HCT116 (cell line): Measurements from ENCODE around the gene PRRT1. TPM values are rescaled to one million over a fixed set of nuclear protein-coding genes. Genes with fewer than 3 reads are reported as not detected.

Experiments used
- ATAC-seq: fragments of 200-7000 bp; cut with Tn5 transposase; 2 replicates; pipeline ENCODE4 v1.9.1; 2020; ENCODE audit warnings: mild to moderate bottlenecking, moderate library complexity
- BruUV-seq: library from RNA; stranded (reverse); fragments of 400-500 nt; replicated peaks from 2 replicates; lab custom pipeline; 2021; lab: Mats Ljungman, UMichigan
- CTCF ChIA-PET: fragments of 300-600 bp; sonication (Branson Sonifier 250); formaldehyde crosslinking; loops from one replicate; lab custom pipeline; 2021; ENCODE audit warnings: antibody characterized with exemption; lab: Charles Lee
- POLR2A ChIA-PET: fragments of 300-600, 350-600 bp; sonication (Branson Sonifier 250); formaldehyde crosslinking; loops from one replicate; lab custom pipeline; 2021; ENCODE audit warnings: antibody characterized with exemption; lab: Charles Lee
- RAD21 ChIA-PET, 2 experiments: fragments of 300-600 bp; sonication (Branson Sonifier 250); formaldehyde crosslinking; loops; one replicate each; lab custom pipeline; 2023; ENCODE audit warnings: low total read pairs in 2 of 2; ENCODE audit not compliant: uncharacterized antibody in 2 of 2, unreplicated experiment in 2 of 2, low non-redundant PET in 1 of 2; lab: Charles Lee
- DNase-seq: peaks from one replicate; pipeline ENCODE4 v3.0.0-alpha.2; 2010; ENCODE audit warnings: low read depth, low spot score
- H2AFZ ChIP-seq: fragments of 200-600 bp; shearing (Covaris generic), sonication (generic); 2 replicates; pipeline ENCODE4 v1.6.1; 2017; ENCODE audit warnings: low read depth, mixed run types, mixed read lengths, antibody characterized with exemption, low read length; ENCODE audit not compliant: poor library complexity, severe bottlenecking
- H3K27ac ChIP-seq: 2 replicates; pipeline ENCODE4 v1.5.1; 2012; ENCODE audit warnings: low read depth, low read length
- H3K27me3 ChIP-seq: fragments of 200-600 bp; sonication (generic); 2 replicates; pipeline ENCODE4 v1.6.1; 2016; ENCODE audit warnings: mixed run types, low read length, mixed read lengths; ENCODE audit not compliant: insufficient read depth
- H3K36me3 ChIP-seq, 2 experiments: fragments of 200-500 bp in 1 of 2; fragments of 200-600 bp in 1 of 2; sonication (Bioruptor generic) in 1 of 2; sonication (generic) in 1 of 2; 2 replicates each; pipeline versions ENCODE4 v1.5.1 to v1.6.1; 2014 to 2016; ENCODE audit warnings: low read length in 2 of 2, inconsistent platforms in 1 of 2, mixed read lengths in 1 of 2, mixed run types in 1 of 2; ENCODE audit not compliant: insufficient read depth in 2 of 2, control insufficient read depth in 1 of 2
- H3K4me1 ChIP-seq, 2 experiments: fragments of 200-600 bp in 1 of 2; sonication (generic) in 1 of 2; 2 replicates each; pipeline versions ENCODE4 v1.5.1 to v1.6.1; 2012 to 2017; ENCODE audit warnings: low read length in 2 of 2, inconsistent platforms in 1 of 2, mild to moderate bottlenecking in 1 of 2, mixed read lengths in 1 of 2, mixed run types in 1 of 2, moderate library complexity in 1 of 2; ENCODE audit not compliant: insufficient read depth in 2 of 2, control insufficient read depth in 1 of 2
- H3K4me2 ChIP-seq: fragments of 200-600 bp; sonication (generic); 2 replicates; pipeline ENCODE4 v1.6.1; 2017; ENCODE audit warnings: mixed run types, low read length, mixed read lengths
- H3K4me3 ChIP-seq, 2 experiments: fragments of 200-600 bp in 1 of 2; sonication (generic) in 1 of 2; replicated peaks in 1 of 2; 2 replicates each; pipeline ENCODE4 v1.5.1; 2011 to 2016; ENCODE audit warnings: low read length in 2 of 2, control low read depth in 1 of 2, low read depth in 1 of 2, mild to moderate bottlenecking in 1 of 2, mixed read lengths in 1 of 2, mixed run types in 1 of 2
- H3K79me2 ChIP-seq: fragments of 200-600 bp; sonication (generic); 2 replicates; pipeline ENCODE4 v1.6.1; 2017; ENCODE audit warnings: mild to moderate bottlenecking, mixed run types, low read length, moderate library complexity, mixed read lengths; ENCODE audit not compliant: insufficient read depth
- H3K9ac ChIP-seq: fragments of 200-600 bp; sonication (generic); 2 replicates; pipeline ENCODE4 v1.6.1; 2016; ENCODE audit warnings: low read length, mixed read lengths
- H3K9me2 ChIP-seq: fragments of 200-600 bp; sonication (generic), shearing (Covaris generic); 2 replicates; pipeline ENCODE4 v1.6.1; 2017; ENCODE audit warnings: mixed run types, mild to moderate bottlenecking, moderate library complexity; ENCODE audit not compliant: insufficient read depth
- H3K9me3 ChIP-seq, 2 experiments: fragments of 200-500 bp in 1 of 2; fragments of 200-600 bp in 1 of 2; sonication (Bioruptor generic) in 1 of 2; sonication (generic) in 1 of 2; 2 replicates each; pipeline ENCODE4 v1.6.1; 2014 to 2017; ENCODE audit warnings: low read length in 2 of 2, mixed read lengths in 2 of 2, inconsistent platforms in 1 of 2, low read depth in 1 of 2, mild to moderate bottlenecking in 1 of 2, mixed run types in 1 of 2, moderate library complexity in 1 of 2; ENCODE audit not compliant: control insufficient read depth in 1 of 2, insufficient read depth in 1 of 2
- H4K20me1 ChIP-seq: fragments of 200-600 bp; sonication (generic), shearing (Covaris generic); 2 replicates; pipeline ENCODE4 v1.6.1; 2017; ENCODE audit warnings: mixed run types, mild to moderate bottlenecking, moderate library complexity; ENCODE audit not compliant: insufficient read depth
- ELF1 ChIP-seq: IDR thresholded peaks from 2 replicates; pipeline ENCODE4 v1.6.1; 2012; ENCODE audit warnings: low read depth, borderline replicate concordance
- FOSL1 ChIP-seq: IDR thresholded peaks from 2 replicates; pipeline ENCODE4 v1.6.1; 2012; ENCODE audit warnings: low read depth
- JUND ChIP-seq: IDR thresholded peaks from 2 replicates; pipeline ENCODE4 v1.6.1; 2012
- POLR2A ChIP-seq: IDR thresholded peaks from 2 replicates; pipeline ENCODE4 v1.7.0; 2011; ENCODE audit warnings: borderline replicate concordance; ENCODE audit not compliant: insufficient read depth, insufficient read length; ENCODE audit errors: extremely low read depth
- RAD21 ChIP-seq: IDR thresholded peaks from 2 replicates; pipeline ENCODE4 v1.6.1; 2012; ENCODE audit warnings: low read depth, mild to moderate bottlenecking
- SP1 ChIP-seq: IDR thresholded peaks from 2 replicates; pipeline ENCODE4 v1.6.1; 2012; ENCODE audit warnings: low read depth
- SRF ChIP-seq: IDR thresholded peaks from 2 replicates; pipeline ENCODE4 v1.6.1; 2012; ENCODE audit warnings: low read depth
- TCF7L2 ChIP-seq: IDR thresholded peaks from 2 replicates; pipeline ENCODE4 v1.7.0; 2011; ENCODE audit warnings: borderline replicate concordance, inconsistent platforms; ENCODE audit not compliant: insufficient read depth, insufficient read length; ENCODE audit errors: extremely low read depth
- ZNF274 ChIP-seq: fragments of 200-500 bp; sonication (Bioruptor generic); IDR thresholded peaks from 2 replicates; pipeline ENCODE4 v1.6.1; 2014; ENCODE audit warnings: mild to moderate bottlenecking, low read depth, low read length, inconsistent platforms
- intact Hi-C: fragments of 100-400 bp; cut with micrococcal nuclease; formaldehyde crosslinking; loops from 2 replicates; pipeline ENCODE4 v1.10.0; 2022
- total RNA-seq: library from RNA; stranded (reverse); gene quantifications from one replicate; pipeline ENCODE4 v1.2.1, GENCODE V29; 2021; ENCODE audit not compliant: unreplicated experiment
- TF ChIP-seq, protein P1 (sequence below), 3 experiments: fragments of 200-600 bp in 1 of 3; sonication (generic) in 1 of 3; IDR thresholded peaks in 2 of 3; conservative IDR thresholded peaks in 1 of 3; 2 replicates each; pipeline ENCODE4 v1.5.1; 2012 to 2017; ENCODE audit warnings: low read depth in 2 of 3, low read length in 2 of 3, antibody characterized with exemption in 1 of 3, borderline replicate concordance in 1 of 3, control low read depth in 1 of 3, mild to moderate bottlenecking in 1 of 3, mixed read lengths in 1 of 3, mixed run types in 1 of 3, moderate library complexity in 1 of 3; ENCODE audit not compliant: insufficient read depth in 1 of 3

The PRRT1 gene
- total RNA-seq, 1 experiment from 2014 or later = 6.1 TPM

DNA sequence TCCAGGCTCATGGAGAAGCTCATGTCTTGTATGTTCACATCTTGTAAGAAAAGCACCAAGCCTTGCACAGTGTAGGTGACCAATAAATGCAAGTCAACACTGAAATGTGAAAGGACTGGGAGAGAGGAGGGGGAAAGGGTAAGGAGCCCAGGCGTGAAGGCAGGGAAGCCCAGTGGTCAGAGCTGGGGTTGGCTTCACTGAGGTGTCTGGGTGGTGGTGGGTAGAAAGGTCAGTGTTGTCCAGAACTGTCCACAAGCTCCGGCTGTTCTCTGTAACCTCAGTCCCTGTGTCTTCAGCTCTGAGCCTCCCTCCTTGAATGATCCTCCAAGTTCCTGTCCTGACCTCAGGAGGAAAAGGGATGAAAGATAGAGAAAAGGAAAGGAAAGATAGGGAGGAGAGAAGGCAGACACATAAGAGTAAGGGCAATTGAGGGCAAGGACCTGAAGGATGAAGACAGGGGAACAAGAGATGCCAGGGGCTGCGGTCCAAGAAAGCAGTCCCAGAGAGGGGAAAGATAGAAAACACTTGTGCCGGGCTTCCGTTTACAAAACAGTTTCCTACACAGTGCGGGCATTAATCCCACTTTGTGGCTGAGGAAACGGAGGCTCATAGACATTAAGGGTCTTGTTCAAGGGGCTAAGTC lies 40.2 kb downstream of the PRRT1 start:
- no peak for DNase-seq
- POLR2A ChIA-PET = no interaction called here
- Histone ChIP-seq H3K4me2 (no peak overlapping the region), H3K9me2 (no peaks in the 10 kb centered on the region), H3K9ac (no peak overlapping the region), H3K27ac (no peak overlapping the region), H3K36me3 (peaks cover 0 to 3% of the 10 kb centered on the region in 2 experiments; a peak in 1 of 4 replicates), H3K4me3 (no peak overlapping the region), H3K9me3 (no peaks in the 10 kb centered on the region), H4K20me1 (no peaks in the 10 kb centered on the region), H3K27me3 (no peaks in the 10 kb centered on the region), H3K4me1 (peaks cover 8 to 43% of the 10 kb centered on the region in 2 experiments; a peak in 3 of 4 replicates), H3K79me2 (no peaks in the 10 kb centered on the region), H2AFZ (no peak overlapping the region)
- intact Hi-C loops = no loop called here
- TF ChIP-seq ELF1 (no peak), FOSL1 (no peak), TCF7L2 (no peak), RAD21 (no peak), SRF (no peak), ZNF274 (no peak), JUND (no peak), POLR2A (no peak), SP1 (no peak)
- TF ChIP-seq, protein P1, sequence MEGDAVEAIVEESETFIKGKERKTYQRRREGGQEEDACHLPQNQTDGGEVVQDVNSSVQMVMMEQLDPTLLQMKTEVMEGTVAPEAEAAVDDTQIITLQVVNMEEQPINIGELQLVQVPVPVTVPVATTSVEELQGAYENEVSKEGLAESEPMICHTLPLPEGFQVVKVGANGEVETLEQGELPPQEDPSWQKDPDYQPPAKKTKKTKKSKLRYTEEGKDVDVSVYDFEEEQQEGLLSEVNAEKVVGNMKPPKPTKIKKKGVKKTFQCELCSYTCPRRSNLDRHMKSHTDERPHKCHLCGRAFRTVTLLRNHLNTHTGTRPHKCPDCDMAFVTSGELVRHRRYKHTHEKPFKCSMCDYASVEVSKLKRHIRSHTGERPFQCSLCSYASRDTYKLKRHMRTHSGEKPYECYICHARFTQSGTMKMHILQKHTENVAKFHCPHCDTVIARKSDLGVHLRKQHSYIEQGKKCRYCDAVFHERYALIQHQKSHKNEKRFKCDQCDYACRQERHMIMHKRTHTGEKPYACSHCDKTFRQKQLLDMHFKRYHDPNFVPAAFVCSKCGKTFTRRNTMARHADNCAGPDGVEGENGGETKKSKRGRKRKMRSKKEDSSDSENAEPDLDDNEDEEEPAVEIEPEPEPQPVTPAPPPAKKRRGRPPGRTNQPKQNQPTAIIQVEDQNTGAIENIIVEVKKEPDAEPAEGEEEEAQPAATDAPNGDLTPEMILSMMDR (IDR thresholded peaks at IDR 0.05 in 2 of 3, conservative IDR thresholded peaks at IDR 0.05 in 1 of 3; ENCODE audit: borderline replicate concordance in 1 of 3, insufficient read depth in 1 of 3, low read depth in 2 of 3, low read length in 2 of 3) = no peak
- no TSS peak for BruUV-seq
- RAD21 ChIA-PET = no interaction called here
- ATAC-seq = no peak
- CTCF ChIA-PET = no interaction called here
